Prostate gland (tissue), 2 donors: ENCODE measurements around the gene HSPA9.

Experiments used
- POLR2A ChIP-seq: fragments of 450-650 bp; IDR thresholded peaks from one replicate; pipeline ENCODE4 v1.6.1; 2016; ENCODE audit warnings: antibody characterized with exemption, mild to moderate bottlenecking
- POLR2AphosphoS5 ChIP-seq: sonication (generic); formaldehyde crosslinking; IDR thresholded peaks from one replicate; pipeline ENCODE4 v1.6.1; 2017; ENCODE audit warnings: antibody characterized with exemption
- TF ChIP-seq, protein P1 (sequence below), 4 experiments: fragments of 200-600 bp in 2 of 4; fragments of 450-650 bp in 2 of 4; sonication (generic) in 2 of 4; IDR thresholded peaks; 1 replicate in 3 of 4; 2 replicates in 1 of 4; pipeline ENCODE4 v1.5.1; 2016 to 2019; ENCODE audit warnings: antibody characterized with exemption in 4 of 4, mild to moderate bottlenecking in 2 of 4, moderate library complexity in 2 of 4

DNA sequence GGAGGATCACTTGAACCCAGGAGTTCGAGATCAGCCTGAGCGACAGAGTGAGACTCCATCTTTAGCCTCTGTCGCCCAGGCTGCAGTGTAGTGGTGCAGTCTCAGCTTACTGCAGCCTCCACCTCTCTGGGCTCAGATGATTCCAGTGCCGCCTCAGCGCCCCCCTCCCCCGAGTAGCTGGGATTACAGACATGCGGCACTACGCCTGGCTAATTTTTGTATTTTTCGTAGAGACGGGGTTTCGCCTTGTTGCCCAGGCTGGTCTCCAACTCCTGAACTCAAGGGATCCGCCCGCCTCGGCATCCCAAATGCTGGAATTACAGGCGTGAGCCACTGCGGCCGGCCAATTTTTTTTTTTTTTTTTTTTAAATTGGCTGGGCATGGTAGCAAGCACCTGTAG lies 2.3 kb upstream of the HSPA9 start:
- TF ChIP-seq POLR2A (no peak), POLR2AphosphoS5 (no peak)
- TF ChIP-seq, protein P1, sequence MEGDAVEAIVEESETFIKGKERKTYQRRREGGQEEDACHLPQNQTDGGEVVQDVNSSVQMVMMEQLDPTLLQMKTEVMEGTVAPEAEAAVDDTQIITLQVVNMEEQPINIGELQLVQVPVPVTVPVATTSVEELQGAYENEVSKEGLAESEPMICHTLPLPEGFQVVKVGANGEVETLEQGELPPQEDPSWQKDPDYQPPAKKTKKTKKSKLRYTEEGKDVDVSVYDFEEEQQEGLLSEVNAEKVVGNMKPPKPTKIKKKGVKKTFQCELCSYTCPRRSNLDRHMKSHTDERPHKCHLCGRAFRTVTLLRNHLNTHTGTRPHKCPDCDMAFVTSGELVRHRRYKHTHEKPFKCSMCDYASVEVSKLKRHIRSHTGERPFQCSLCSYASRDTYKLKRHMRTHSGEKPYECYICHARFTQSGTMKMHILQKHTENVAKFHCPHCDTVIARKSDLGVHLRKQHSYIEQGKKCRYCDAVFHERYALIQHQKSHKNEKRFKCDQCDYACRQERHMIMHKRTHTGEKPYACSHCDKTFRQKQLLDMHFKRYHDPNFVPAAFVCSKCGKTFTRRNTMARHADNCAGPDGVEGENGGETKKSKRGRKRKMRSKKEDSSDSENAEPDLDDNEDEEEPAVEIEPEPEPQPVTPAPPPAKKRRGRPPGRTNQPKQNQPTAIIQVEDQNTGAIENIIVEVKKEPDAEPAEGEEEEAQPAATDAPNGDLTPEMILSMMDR (IDR thresholded peaks at IDR 0.05): no peak
